ENCODE results near the gene CCL4L2.
"Not testable (repeated sequence)": the region's sequence is repeated elsewhere in the genome, so short reads cannot be mapped to it uniquely, and the experiment has no call there.

The CCL4L2 gene

GRCh38 chr17:36219556-36219955, 8.7 kb downstream of the CCL4L2 start:
- intact Hi-C loops (cut with DNase I); DNase-seq: not testable (repeated sequence)

GRCh38 chr17:36220737-36221580, 10.1 kb downstream of the CCL4L2 start:
- intact Hi-C loops (cut with DNase I); DNase-seq: not testable (repeated sequence)

- intact Hi-C loops (cut with DNase I); DNase-seq: not testable (repeated sequence)
These were observed 10.8 kb downstream of the CCL4L2 start for GRCh38 chr17:36221581-36222100.

GRCh38 chr17:36222967-36223366, 12.1 kb downstream of the CCL4L2 start:
- DNase-seq; intact Hi-C loops (cut with DNase I): not testable (repeated sequence)

GRCh38 chr17:36229644-36230043, 18.8 kb downstream of the CCL4L2 start:
- DNase-seq; intact Hi-C loops (cut with DNase I): not testable (repeated sequence)

GRCh38 chr17:36242046-36242445, 31.2 kb downstream of the CCL4L2 start:
- intact Hi-C loops (cut with DNase I), result not testable (repeated sequence)
- DNase-seq, result peak in 2 of 10 donors; percentile 29 to 41
